NCI-H446 treated with DMSO at 0.1 percent for 48 hours (cell line): ENCODE results near the gene FCRL1.

ENCODE experiments used
- DNase-seq: peaks from one replicate; lab custom pipeline; 2025; lab: John Stamatoyannopoulos, UW

Gene FCRL1

GRCh38 chr1:157819896-157820295, at the start of gene FCRL1:
Gene FCRL1 (minus strand): TSS chr1:157820120. CDS start chr1:157820037, 83 bp downstream.
- DNase-seq = no peak

GRCh38 chr1:157868654-157869053, 48.7 kb upstream of the FCRL1 start:
- DNase-seq = no peak

- no peak for DNase-seq
These were observed 42.5 kb upstream of the FCRL1 start for GRCh38 chr1:157862114-157863070.

GRCh38 chr1:157856538-157856937, 36.6 kb upstream of the FCRL1 start:
- no peak for DNase-seq

- no peak for DNase-seq
These were observed 32.6 kb upstream of the FCRL1 start for GRCh38 chr1:157852476-157852875.

- no peak for DNase-seq
These were observed 29.4 kb upstream of the FCRL1 start for GRCh38 chr1:157849229-157849875.

GRCh38 chr1:157844089-157844830, 24.3 kb upstream of the FCRL1 start:
- DNase-seq = no peak

GRCh38 chr1:157842939-157843338, 23.0 kb upstream of the FCRL1 start:
- DNase-seq = no peak

- no peak for DNase-seq
These were observed 21.8 kb upstream of the FCRL1 start, which contains the start of gene CD5L for GRCh38 chr1:157841708-157842107. Gene CD5L (minus strand): TSS chr1:157841808. CDS start chr1:157841701, 107 bp downstream.

GRCh38 chr1:157838966-157839365, 19.0 kb upstream of the FCRL1 start:
- DNase-seq = no peak

- DNase-seq = no peak
These were observed 14.5 kb upstream of the FCRL1 start for GRCh38 chr1:157834430-157834829.

GRCh38 chr1:157833145-157833544, 13.2 kb upstream of the FCRL1 start:
- DNase-seq = no peak

- DNase-seq = no peak
These were observed 12.2 kb upstream of the FCRL1 start for GRCh38 chr1:157831968-157832626.

- no peak for DNase-seq
These were observed 11.0 kb upstream of the FCRL1 start for GRCh38 chr1:157830887-157831286.

GRCh38 chr1:157829711-157830110, 9.8 kb upstream of the FCRL1 start:
- DNase-seq = no peak

- no peak for DNase-seq
These were observed 9.3 kb upstream of the FCRL1 start for GRCh38 chr1:157829210-157829609.

GRCh38 chr1:157820299-157820698, 379 bp upstream of the FCRL1 start:
- no peak for DNase-seq

- no peak for DNase-seq
These were observed 705 bp downstream of the FCRL1 start for GRCh38 chr1:157819215-157819614.

GRCh38 chr1:157813269-157813668, 6.7 kb downstream of the FCRL1 start:
- DNase-seq = no peak

- no peak for DNase-seq
These were observed 13.3 kb downstream of the FCRL1 start for GRCh38 chr1:157806431-157807149.

- no peak for DNase-seq
These were observed 16.1 kb downstream of the FCRL1 start for GRCh38 chr1:157803851-157804250.
